Measurements from ENCODE around the gene SEMA5A.

The SEMA5A gene

GRCh38 chr5:9441610-9442009, 104.3 kb downstream of the SEMA5A start:
- Histone ChIP-seq H3K4me3 (replicated peaks; ENCODE audit: insufficient read depth, low read length) (no peak overlapping the region), H3K27ac (replicated peaks) (no peak overlapping the region), H3K27me3 (ENCODE audit: insufficient read depth, poor library complexity, severe bottlenecking) (no peaks in the 10 kb centered on the region)
- no peak for DNase-seq (ENCODE audit: low read depth in 1 of 2, low spot score in 1 of 2)
- TF ChIP-seq CTCF (IDR thresholded peaks at IDR 0.05; ENCODE audit: insufficient read depth, low read length) (no peak), REST (IDR thresholded peaks at IDR 0.05; ENCODE audit: insufficient replicate concordance, low read depth) (no peak), SPI1 (IDR thresholded peaks at IDR 0.05; ENCODE audit: borderline replicate concordance, low read depth) (no peak), POLR2AphosphoS5 (IDR thresholded peaks at IDR 0.05; ENCODE audit: low read depth) (no peak), GABPA (IDR thresholded peaks at IDR 0.05; ENCODE audit: low read depth) (no peak)

- Histone ChIP-seq H3K27ac (replicated peaks) (no peak overlapping the region), H3K27me3 (ENCODE audit: insufficient read depth, poor library complexity, severe bottlenecking) (no peaks in the 10 kb centered on the region)
- no peak for DNase-seq (ENCODE audit: low read depth in 1 of 2, low spot score in 1 of 2)
Observed at GRCh38 chr5:9440517-9440916, 105.4 kb downstream of the SEMA5A start.

More at GRCh38 chr5:9440517-9440916, 105.4 kb downstream of the SEMA5A start:
- no peak for TF ChIP-seq REST (IDR thresholded peaks at IDR 0.05; ENCODE audit: insufficient replicate concordance, low read depth)
- TF ChIP-seq POLR2AphosphoS5 (IDR thresholded peaks at IDR 0.05; ENCODE audit: low read depth): no peak
- TF ChIP-seq SPI1 (IDR thresholded peaks at IDR 0.05; ENCODE audit: borderline replicate concordance, low read depth): no peak
- TF ChIP-seq GABPA (IDR thresholded peaks at IDR 0.05; ENCODE audit: low read depth): no peak
- no peak for TF ChIP-seq CTCF (IDR thresholded peaks at IDR 0.05; ENCODE audit: insufficient read depth, low read length)
- no peak overlapping the region for H3K4me3 ChIP-seq (replicated peaks; ENCODE audit: insufficient read depth, low read length)
